GM12892 (cell line): ENCODE data around the gene MNT.

Experiments
- POLR2A ChIP-seq: IDR thresholded peaks from 2 replicates; pipeline ENCODE4 v1.6.1; 2011; ENCODE audit warnings: low read depth, low read length, control low read depth
- TAF1 ChIP-seq: IDR thresholded peaks from 2 replicates; pipeline ENCODE4 v1.6.1; 2011; ENCODE audit warnings: low read depth, mild to moderate bottlenecking, control low read depth, low read length, borderline replicate concordance

- TF ChIP-seq POLR2A (no peak), TAF1 (no peak)
These were observed 43.6 kb downstream of the MNT start for GRCh38 chr17:2357237-2357636.
